Naive thymus-derived CD4-positive, alpha-beta T cell (primary cell): ENCODE results near the gene CKMT2. TPM values are rescaled to one million over a fixed set of nuclear protein-coding genes. Genes with fewer than 3 reads are reported as not detected.

Experiments
- ATAC-seq: fragments of 150-1000 bp; cut with Tn5 transposase; 2 replicates; pipeline ENCODE4 v1.10.0; 2021; ENCODE audit warnings: mild to moderate bottlenecking, moderate library complexity
- CTCF ChIA-PET: fragments of 350-600 bp; sonication (Branson Sonifier 250); formaldehyde crosslinking; loops from one replicate; lab custom pipeline; 2021; ENCODE audit warnings: antibody characterized with exemption; lab: Charles Lee
- POLR2A ChIA-PET: fragments of 350-600 bp; sonication (Branson Sonifier 250); formaldehyde crosslinking; loops from one replicate; lab custom pipeline; 2021; ENCODE audit warnings: antibody characterized with exemption, inconsistent platforms; lab: Charles Lee
- DNase-seq, 9 donors: peaks; one replicate each; pipeline versions ENCODE4 v3.0.0 to v3.0.0-alpha.2; 2020 to 2022; ENCODE audit warnings: mixed read lengths in 1 of 9
- H3K27ac ChIP-seq: one replicate; pipeline ENCODE4 v1.7.0; 2013; ENCODE audit warnings: mild to moderate bottlenecking, low read depth, low read length, moderate library complexity
- H3K27me3 ChIP-seq, 2 donors: one replicate each; pipeline ENCODE4 v1.7.0; 2013; ENCODE audit warnings: low read length in 2 of 2, mild to moderate bottlenecking in 2 of 2, moderate library complexity in 2 of 2; ENCODE audit not compliant: control insufficient read depth in 2 of 2, insufficient read depth in 2 of 2
- H3K36me3 ChIP-seq, 3 experiments: 1 replicate in 2 of 3; 2 replicates in 1 of 3; pipeline ENCODE4 v1.7.0; 2013; ENCODE audit warnings: low read length in 3 of 3, mild to moderate bottlenecking in 3 of 3, moderate library complexity in 1 of 3; ENCODE audit not compliant: insufficient read depth in 3 of 3, control insufficient read depth in 2 of 3
- H3K4me1 ChIP-seq, 2 donors: one replicate each; pipeline ENCODE4 v1.7.0; 2013; ENCODE audit warnings: low read length in 2 of 2, mild to moderate bottlenecking in 2 of 2, moderate library complexity in 1 of 2; ENCODE audit not compliant: control insufficient read depth in 2 of 2, insufficient read depth in 2 of 2
- H3K4me3 ChIP-seq: 2 replicates; pipeline ENCODE4 v1.7.0; 2013; ENCODE audit warnings: mild to moderate bottlenecking, low read length
- H3K9me3 ChIP-seq, 3 experiments: 1 replicate in 2 of 3; 2 replicates in 1 of 3; pipeline ENCODE4 v1.7.0; 2013; ENCODE audit warnings: low read length in 3 of 3; ENCODE audit not compliant: control insufficient read depth in 2 of 3
- H3K27ac Mint-ChIP-seq, 9 donors: one replicate each; pipeline ENCODE4 v1.8.0; 2020 to 2022; ENCODE audit warnings: mixed read lengths in 9 of 9, mild to moderate bottlenecking in 8 of 9, moderate library complexity in 5 of 9, inconsistent platforms in 2 of 9
- H3K27me3 Mint-ChIP-seq, 5 donors: one replicate each; pipeline ENCODE4 v1.8.0; 2021 to 2022; ENCODE audit warnings: mixed read lengths in 5 of 5, mild to moderate bottlenecking in 1 of 5
- H3K36me3 Mint-ChIP-seq, 5 donors: one replicate each; pipeline ENCODE4 v1.8.0; 2020 to 2022; ENCODE audit warnings: mixed read lengths in 5 of 5, mild to moderate bottlenecking in 3 of 5, inconsistent platforms in 1 of 5
- H3K4me1 Mint-ChIP-seq, 7 donors: one replicate each; pipeline ENCODE4 v1.8.0; 2020 to 2022; ENCODE audit warnings: mixed read lengths in 7 of 7, mild to moderate bottlenecking in 3 of 7, inconsistent platforms in 1 of 7
- H3K4me3 Mint-ChIP-seq, 10 donors: one replicate each; pipeline ENCODE4 v1.8.0; 2020 to 2022; ENCODE audit warnings: mild to moderate bottlenecking in 10 of 10, mixed read lengths in 10 of 10, moderate library complexity in 6 of 10, inconsistent platforms in 2 of 10
- H3K9me3 Mint-ChIP-seq, 11 donors: one replicate each; pipeline ENCODE4 v1.8.0; 2020 to 2022; ENCODE audit warnings: mixed read lengths in 11 of 11, mild to moderate bottlenecking in 4 of 11, inconsistent platforms in 1 of 11, moderate library complexity in 1 of 11
- intact Hi-C, 2 donors: fragments of 100-400 bp; cut with micrococcal nuclease; formaldehyde crosslinking; loops; one replicate each; pipeline ENCODE4 v1.15.1; 2023
- polyA plus RNA-seq, 2 donors: library from polyadenylated mRNA; unstranded; fragments of 300-500 nt; fragmentation: Illumina TruSeq; gene quantifications; one replicate each; pipeline ENCODE4 v1.2.3, GENCODE V29; 2021
- total RNA-seq, 6 experiments: library from RNA in 5 of 6; stranded (reverse) in 5 of 6; gene quantifications; 1 replicate in 5 of 6; 2 replicates in 1 of 6; pipeline ENCODE4 v1.2.3 and lab custom pipeline; 2021 to 2026

Gene CKMT2
- total RNA-seq: not detected
- polyA plus RNA-seq: not detected
- total RNA-seq (lab: John Stamatoyannopoulos, UW): not detected

- Mint-ChIP-seq H3K36me3 (peaks cover 0 to 4% (median 4%) of the 10 kb centered on the region in 5 donors), H3K27ac (no peak within 1 kb of the TSS), H3K27me3 (no peaks in the 10 kb centered on the region), H3K4me1 (peaks cover 6 to 32% (median 20%) of the 10 kb centered on the region in 7 donors), H3K4me3 (peak within 1 kb of the TSS in 5 of 10 donors; percentile 1 to 51 (median 45)), H3K9me3 (peaks cover 0 to 3% (median 0%) of the 10 kb centered on the region in 11 donors)
- peaks cover 7 to 10% of the 10 kb centered on the region in 2 donors for H3K4me1 ChIP-seq
- CTCF ChIA-PET: no interaction called here
- no peak within 1 kb of the TSS for H3K4me3 ChIP-seq
- DNase-seq (no peak), ATAC-seq (no peak)
- H3K9me3 ChIP-seq: no peaks in the 10 kb centered on the region
- H3K36me3 ChIP-seq: no peaks in the 10 kb centered on the region
- no peak within 1 kb of the TSS for H3K27ac ChIP-seq
- H3K27me3 ChIP-seq: no peaks in the 10 kb centered on the region
- intact Hi-C loops: no loop called here
- POLR2A ChIA-PET: no interaction called here
Observed at GRCh38 chr5:81233080-81233634, at the start of gene CKMT2. TSS of gene CKMT2 (plus strand) at chr5:81233322. CDS start at chr5:81251133, 17,811 bp downstream.

- peaks cover 5 to 48% (median 15%) of the 10 kb centered on the region in 5 donors for H3K36me3 Mint-ChIP-seq
- no peak overlapping the region for H3K4me3 ChIP-seq
Observed at GRCh38 chr5:81183811-81184748, 49.0 kb upstream of the CKMT2 start.

GRCh38 chr5:81184749-81185110, 48.4 kb upstream of the CKMT2 start:
- Mint-ChIP-seq H3K27ac (peak overlapping the region in 3 of 9 donors; percentile 18 to 78 (median 63)), H3K4me1 (peaks cover 0 to 31% (median 0%) of the 10 kb centered on the region in 7 donors), H3K4me3 (no peak overlapping the region), H3K9me3 (no peaks in the 10 kb centered on the region), H3K36me3 (peaks cover 5 to 45% (median 13%) of the 10 kb centered on the region in 5 donors), H3K27me3 (no peaks in the 10 kb centered on the region)
- Histone ChIP-seq H3K4me3 (no peak overlapping the region), H3K9me3 (no peaks in the 10 kb centered on the region), H3K4me1 (no peaks in the 10 kb centered on the region), H3K36me3 (peaks cover 0 to 77% (median 4%) of the 10 kb centered on the region in 3 experiments), H3K27me3 (no peaks in the 10 kb centered on the region), H3K27ac (no peak overlapping the region)
- ATAC-seq (no peak), DNase-seq (no peak)
- ChIA-PET POLR2A (no interaction called here), CTCF (no interaction called here)
- intact Hi-C loops: no loop called here

More at GRCh38 chr5:81183811-81184748, 49.0 kb upstream of the CKMT2 start:
- DNase-seq (no peak), ATAC-seq (no peak)
- CTCF ChIA-PET: no interaction called here
- POLR2A ChIA-PET: no interaction called here
- Histone ChIP-seq H3K36me3 (peaks cover 0 to 79% (median 4%) of the 10 kb centered on the region in 3 experiments), H3K9me3 (no peaks in the 10 kb centered on the region), H3K4me1 (no peaks in the 10 kb centered on the region), H3K27me3 (no peaks in the 10 kb centered on the region), H3K27ac (no peak overlapping the region)
- Mint-ChIP-seq H3K9me3 (no peaks in the 10 kb centered on the region), H3K4me1 (peaks cover 0 to 31% (median 0%) of the 10 kb centered on the region in 7 donors), H3K27ac (peak overlapping the region in 6 of 9 donors; percentile 9 to 34 (median 18)), H3K4me3 (no peak overlapping the region), H3K27me3 (no peaks in the 10 kb centered on the region)
- intact Hi-C loops: no loop called here

- Mint-ChIP-seq H3K27ac (peak overlapping the region in 8 of 9 donors; percentile 26 to 81 (median 66)), H3K4me1 (peaks cover 0 to 23% (median 0%) of the 10 kb centered on the region in 7 donors), H3K9me3 (no peaks in the 10 kb centered on the region), H3K27me3 (no peaks in the 10 kb centered on the region), H3K4me3 (peak overlapping the region in 1 of 10 donors; percentile 63), H3K36me3 (peaks cover 0 to 39% (median 9%) of the 10 kb centered on the region in 5 donors)
- ChIA-PET POLR2A (no interaction called here), CTCF (no interaction called here)
- Histone ChIP-seq H3K9me3 (no peaks in the 10 kb centered on the region), H3K27me3 (no peaks in the 10 kb centered on the region), H3K4me3 (no peak overlapping the region), H3K27ac (no peak overlapping the region), H3K36me3 (peaks cover 0 to 48% (median 0%) of the 10 kb centered on the region in 3 experiments), H3K4me1 (no peaks in the 10 kb centered on the region)
- DNase-seq: no peak
- ATAC-seq: no peak
- intact Hi-C loops: no loop called here
Observed at GRCh38 chr5:81187885-81188284, 45.2 kb upstream of the CKMT2 start.

- no peaks in the 10 kb centered on the region for H3K9me3 ChIP-seq
- H3K4me1 ChIP-seq: no peaks in the 10 kb centered on the region
- Mint-ChIP-seq H3K27ac (peak overlapping the region in 3 of 9 donors; percentile 25 to 45 (median 43)), H3K36me3 (peaks cover 0 to 34% (median 7%) of the 10 kb centered on the region in 5 donors), H3K4me1 (peaks cover 0 to 12% (median 0%) of the 10 kb centered on the region in 7 donors), H3K4me3 (no peak overlapping the region), H3K9me3 (no peaks in the 10 kb centered on the region), H3K27me3 (no peaks in the 10 kb centered on the region)
- ChIA-PET CTCF (no interaction called here), POLR2A (no interaction called here)
- ATAC-seq (no peak), DNase-seq (no peak)
- H3K36me3 ChIP-seq: peaks cover 0 to 38% (median 0%) of the 10 kb centered on the region in 3 experiments
- intact Hi-C loops: no loop called here
- no peak overlapping the region for H3K4me3 ChIP-seq
- no peaks in the 10 kb centered on the region for H3K27me3 ChIP-seq
- no peak overlapping the region for H3K27ac ChIP-seq
Observed at GRCh38 chr5:81188962-81189361, 44.2 kb upstream of the CKMT2 start.

GRCh38 chr5:81189875-81190498, 43.1 kb upstream of the CKMT2 start:
- no peak overlapping the region for H3K27ac ChIP-seq
- no peak for ATAC-seq
- peaks cover 0 to 3% of the 10 kb centered on the region in 2 donors for H3K4me1 ChIP-seq
- POLR2A ChIA-PET: interaction anchor here (0.8 kb wide), 1 partner anchor 46 kb away, joined by 8 read pairs; no protein-coding TSS in a partner anchor
- no peak overlapping the region for H3K4me3 ChIP-seq
- Mint-ChIP-seq H3K27me3 (no peaks in the 10 kb centered on the region), H3K4me1 (peaks cover 2 to 17% (median 6%) of the 10 kb centered on the region in 7 donors), H3K36me3 (peaks cover 0 to 32% (median 5%) of the 10 kb centered on the region in 5 donors), H3K27ac (peak overlapping the region in 4 of 9 donors; percentile 31 to 49 (median 46)), H3K4me3 (no peak overlapping the region), H3K9me3 (no peaks in the 10 kb centered on the region)
- CTCF ChIA-PET: interaction anchor here (0.6 to 0.7 kb wide), 2 partner anchors 414 to 471 kb away, joined by 3 to 4 read pairs; no protein-coding TSS in a partner anchor
- DNase-seq: no peak
- H3K27me3 ChIP-seq: no peaks in the 10 kb centered on the region
- intact Hi-C loops: loop anchor here (10.0 kb wide), 2 partner anchors 385 to 845 kb away; no protein-coding TSS in a partner anchor
- peaks cover 0 to 33% (median 0%) of the 10 kb centered on the region in 3 experiments for H3K36me3 ChIP-seq
- H3K9me3 ChIP-seq: no peaks in the 10 kb centered on the region
